Trophoblast cell (in vitro differentiated cells and primary cell): ENCODE data around the gene TMIGD2.

Experiments used
- DNase-seq, 2 donors: peaks; one replicate each; pipeline ENCODE4 v3.0.0-alpha.2; 2016
- H2AFZ ChIP-seq: 2 replicates; pipeline ENCODE4 v1.6.1; 2013; ENCODE audit warnings: low read length, moderate library complexity, mild to moderate bottlenecking; ENCODE audit not compliant: insufficient read depth, poor library complexity
- H2AK5ac ChIP-seq: 2 replicates; pipeline ENCODE4 v1.6.1; 2013; ENCODE audit warnings: mild to moderate bottlenecking, low read length
- H2BK120ac ChIP-seq: 2 replicates; pipeline ENCODE4 v1.6.1; 2013; ENCODE audit warnings: low read length, mild to moderate bottlenecking, moderate library complexity; ENCODE audit not compliant: insufficient read depth, poor library complexity
- H2BK12ac ChIP-seq: 2 replicates; pipeline ENCODE4 v1.6.1; 2013; ENCODE audit warnings: mild to moderate bottlenecking, low read length, moderate library complexity
- H2BK5ac ChIP-seq: 2 replicates; pipeline ENCODE4 v1.6.1; 2013; ENCODE audit warnings: low read length, low read depth, moderate library complexity, mild to moderate bottlenecking; ENCODE audit not compliant: poor library complexity
- H3K14ac ChIP-seq: 2 replicates; pipeline ENCODE4 v1.6.1; 2013; ENCODE audit warnings: mild to moderate bottlenecking, low read length
- H3K18ac ChIP-seq: 2 replicates; pipeline ENCODE4 v1.6.1; 2013; ENCODE audit warnings: mild to moderate bottlenecking, low read length
- H3K23ac ChIP-seq: 2 replicates; pipeline ENCODE4 v1.6.1; 2013; ENCODE audit warnings: low read length
- H3K27ac ChIP-seq: 2 replicates; pipeline ENCODE4 v1.5.1; 2013; ENCODE audit warnings: low read depth, mild to moderate bottlenecking, inconsistent platforms, low read length, moderate library complexity
- H3K27me3 ChIP-seq: 2 replicates; pipeline ENCODE4 v1.6.1; 2013; ENCODE audit warnings: inconsistent platforms, mild to moderate bottlenecking, low read length, moderate library complexity; ENCODE audit not compliant: insufficient read depth
- H3K36me3 ChIP-seq, 2 experiments: 1 replicate in 1 of 2; 2 replicates in 1 of 2; pipeline ENCODE4 v1.6.1; 2013; ENCODE audit warnings: low read length in 2 of 2, mild to moderate bottlenecking in 2 of 2, moderate library complexity in 1 of 2; ENCODE audit not compliant: insufficient read depth in 2 of 2, control insufficient read depth in 1 of 2
- H3K4ac ChIP-seq: 2 replicates; pipeline ENCODE4 v1.6.1; 2013; ENCODE audit warnings: low read depth, mild to moderate bottlenecking, low read length, moderate library complexity
- H3K4me1 ChIP-seq, 2 experiments: 1 replicate in 1 of 2; 2 replicates in 1 of 2; pipeline ENCODE4 v1.6.1; 2013; ENCODE audit warnings: low read length in 2 of 2, mild to moderate bottlenecking in 2 of 2, moderate library complexity in 1 of 2; ENCODE audit not compliant: insufficient read depth in 2 of 2, control insufficient read depth in 1 of 2
- H3K4me2 ChIP-seq: 2 replicates; pipeline ENCODE4 v1.6.1; 2013; ENCODE audit warnings: inconsistent platforms, mild to moderate bottlenecking, low read length, moderate library complexity
- H3K4me3 ChIP-seq: 2 replicates; pipeline ENCODE4 v1.5.1; 2013; ENCODE audit warnings: mild to moderate bottlenecking, low read depth, low read length, inconsistent platforms
- H3K79me1 ChIP-seq: one replicate; pipeline ENCODE4 v1.6.1; 2013; ENCODE audit warnings: low read length
- H3K79me2 ChIP-seq: 2 replicates; pipeline ENCODE4 v1.6.1; 2013; ENCODE audit warnings: low read length, mild to moderate bottlenecking; ENCODE audit not compliant: control insufficient read depth, insufficient read depth, poor library complexity
- H3K9ac ChIP-seq: 2 replicates; pipeline ENCODE4 v1.6.1; 2013; ENCODE audit warnings: mild to moderate bottlenecking, low read length
- H3K9me3 ChIP-seq: 2 replicates; pipeline ENCODE4 v1.6.1; 2013; ENCODE audit warnings: low read depth, mild to moderate bottlenecking, control low read depth, inconsistent platforms, low read length; ENCODE audit not compliant: insufficient read depth
- H4K12ac ChIP-seq: 2 replicates; pipeline ENCODE4 v1.6.1; 2013; ENCODE audit warnings: low read depth, mild to moderate bottlenecking, low read length, moderate library complexity
- H4K8ac ChIP-seq: 2 replicates; pipeline ENCODE4 v1.6.1; 2013; ENCODE audit warnings: low read depth, mild to moderate bottlenecking, low read length, moderate library complexity
- H4K91ac ChIP-seq: one replicate; pipeline ENCODE4 v1.6.1; 2013; ENCODE audit warnings: low read depth, mild to moderate bottlenecking, low read length, moderate library complexity
- WGBS: extraction: QIAGEN DNeasy Blood & Tissue Kit; methylation state at CpG from one replicate; pipeline ENCODE4 v1.1.7; 2013; ENCODE audit warnings: missing lambda C conversion rate; ENCODE audit not compliant: insufficient read length, insufficient coverage; ENCODE audit errors: extremely low coverage; 5-methylcytosine and 5-hydroxymethylcytosine counted together

The TMIGD2 gene

DNA sequence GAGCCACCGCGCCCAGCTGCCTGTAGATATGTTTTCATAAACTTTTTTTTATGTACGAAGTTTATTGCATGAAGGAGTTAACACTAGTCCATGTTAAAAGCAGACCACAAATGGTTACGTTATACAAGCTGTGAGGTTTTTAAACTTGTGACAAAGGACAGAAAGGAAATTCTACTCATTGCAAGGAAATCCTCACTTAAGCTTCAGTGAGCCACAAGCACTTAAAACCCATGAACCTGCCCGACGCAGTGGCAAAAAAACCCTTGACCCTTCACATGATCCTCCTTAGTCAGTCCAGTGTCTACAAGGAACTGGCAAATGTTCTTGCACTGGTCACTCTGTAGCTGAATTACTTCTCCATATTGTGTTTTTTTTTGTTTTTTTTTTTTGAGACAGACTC is 45.3 kb upstream of the TMIGD2 start:
- Histone ChIP-seq H2AFZ (no peak overlapping the region), H3K4me3 (no peak overlapping the region), H3K4ac (no peak overlapping the region), H2BK12ac (no peak overlapping the region), H2BK120ac (no peak overlapping the region), H4K91ac (no peak overlapping the region), H3K36me3 (peaks cover 21 to 22% of the 10 kb centered on the region in 2 experiments), H3K9me3 (no peaks in the 10 kb centered on the region), H3K4me1 (peaks cover 7% of the 10 kb centered on the region in 2 experiments), H3K9ac (no peak overlapping the region), H3K27ac (no peak overlapping the region), H3K27me3 (no peaks in the 10 kb centered on the region), H2AK5ac (no peak overlapping the region), H3K23ac (no peak overlapping the region), H3K79me2 (peaks cover 2% of the 10 kb centered on the region), H3K14ac (no peak overlapping the region), H3K79me1 (peaks cover 6% of the 10 kb centered on the region), H3K4me2 (no peak overlapping the region), H2BK5ac (no peak overlapping the region), H3K18ac (no peak overlapping the region), H4K12ac (no peak overlapping the region), H4K8ac (no peak overlapping the region)
- DNase-seq: peak in 1 of 2 donors; percentile 28
- no CpG with 5 or more reads among the region's 6 CpGs for WGBS

DNA sequence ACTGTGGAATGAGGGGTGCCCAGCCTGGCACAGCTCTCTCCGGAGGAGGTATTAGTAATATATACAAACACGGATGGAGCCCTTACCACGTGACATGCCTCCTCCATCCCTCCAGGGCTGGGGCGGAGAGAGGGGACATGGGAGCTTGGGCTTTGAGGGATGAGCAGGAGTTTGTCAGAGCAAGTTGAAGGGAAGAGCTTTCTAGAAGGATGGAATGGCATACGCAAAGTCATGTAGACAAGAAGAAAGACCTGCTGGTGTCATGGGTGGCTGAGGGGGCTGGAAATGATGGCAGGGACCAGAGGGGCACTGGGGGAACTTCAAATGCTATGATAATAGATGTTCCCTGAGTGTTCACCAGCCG is 43.8 kb upstream of the TMIGD2 start:
- no peak overlapping the region for H3K4me2 ChIP-seq
- H3K18ac ChIP-seq: no peak overlapping the region
- H2BK12ac ChIP-seq: no peak overlapping the region
- H2AK5ac ChIP-seq: no peak overlapping the region
- H2BK5ac ChIP-seq: no peak overlapping the region
- no peak for DNase-seq
- no peak overlapping the region for H4K12ac ChIP-seq
- H3K14ac ChIP-seq: no peak overlapping the region
- no peaks in the 10 kb centered on the region for H3K9me3 ChIP-seq
- peaks cover 12% of the 10 kb centered on the region for H3K79me1 ChIP-seq
- H2BK120ac ChIP-seq: no peak overlapping the region
- H3K79me2 ChIP-seq: peaks cover 4% of the 10 kb centered on the region
- H3K9ac ChIP-seq: no peak overlapping the region
- H4K8ac ChIP-seq: no peak overlapping the region
- H3K4me1 ChIP-seq: peaks cover 12% of the 10 kb centered on the region in 2 experiments
- H4K91ac ChIP-seq: no peak overlapping the region
- H3K4ac ChIP-seq: no peak overlapping the region
- no peak overlapping the region for H3K23ac ChIP-seq
- H3K36me3 ChIP-seq: peaks cover 19 to 21% of the 10 kb centered on the region in 2 experiments
- no peak overlapping the region for H2AFZ ChIP-seq
- no peak overlapping the region for H3K4me3 ChIP-seq
- no peaks in the 10 kb centered on the region for H3K27me3 ChIP-seq
- no CpG with 5 or more reads among the region's 6 CpGs for WGBS
- no peak overlapping the region for H3K27ac ChIP-seq

DNA sequence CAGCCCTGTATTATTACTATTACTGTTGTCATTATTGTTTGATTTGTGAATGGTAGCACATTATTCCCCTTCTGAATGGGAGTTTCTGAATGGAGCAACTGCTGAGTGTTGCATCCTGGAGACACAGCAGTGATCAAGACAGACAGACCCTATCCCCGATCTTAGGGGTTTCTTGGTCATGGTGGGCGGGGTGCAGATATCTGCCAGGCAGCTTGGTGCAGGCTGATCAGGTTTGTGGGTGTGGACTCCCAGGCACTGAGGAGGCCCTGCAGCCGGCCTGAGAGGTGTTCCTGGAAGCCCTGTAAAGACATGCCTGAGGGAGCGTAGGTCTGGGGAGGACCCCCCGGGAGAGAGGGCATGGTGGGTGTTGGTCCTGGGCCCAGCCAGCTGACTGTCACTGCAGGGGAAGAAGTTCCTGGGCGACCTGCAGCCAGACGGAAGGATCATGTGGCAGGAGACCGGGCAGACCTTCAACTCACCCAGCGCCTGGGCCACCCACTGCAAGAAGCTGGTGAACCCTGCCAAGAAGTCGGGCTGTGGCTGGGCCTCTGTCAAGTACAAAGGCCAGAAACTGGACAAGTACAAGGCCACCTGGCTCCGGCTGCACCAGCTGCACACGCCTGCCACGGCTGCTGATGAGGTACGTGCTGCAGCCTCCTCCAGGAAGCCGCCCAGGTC is 43.3 kb upstream of the TMIGD2 start:
- Histone ChIP-seq H3K79me2 (peaks cover 4% of the 10 kb centered on the region), H4K91ac (no peak overlapping the region), H2BK12ac (no peak overlapping the region), H2BK120ac (no peak overlapping the region), H3K27me3 (no peaks in the 10 kb centered on the region), H3K4ac (no peak overlapping the region), H3K4me3 (no peak overlapping the region), H3K9ac (no peak overlapping the region), H2AFZ (no peak overlapping the region), H3K4me1 (peaks cover 12% of the 10 kb centered on the region in 2 experiments), H2BK5ac (no peak overlapping the region), H2AK5ac (no peak overlapping the region), H3K27ac (no peak overlapping the region), H4K8ac (no peak overlapping the region), H4K12ac (peak overlapping the region; percentile 32), H3K36me3 (peaks cover 16 to 19% of the 10 kb centered on the region in 2 experiments), H3K14ac (no peak overlapping the region), H3K4me2 (no peak overlapping the region), H3K23ac (no peak overlapping the region), H3K9me3 (no peaks in the 10 kb centered on the region), H3K18ac (peak overlapping the region; percentile 35), H3K79me1 (peaks cover 12% of the 10 kb centered on the region)
- no CpG with 5 or more reads among the region's 15 CpGs for WGBS
- no peak for DNase-seq

DNA sequence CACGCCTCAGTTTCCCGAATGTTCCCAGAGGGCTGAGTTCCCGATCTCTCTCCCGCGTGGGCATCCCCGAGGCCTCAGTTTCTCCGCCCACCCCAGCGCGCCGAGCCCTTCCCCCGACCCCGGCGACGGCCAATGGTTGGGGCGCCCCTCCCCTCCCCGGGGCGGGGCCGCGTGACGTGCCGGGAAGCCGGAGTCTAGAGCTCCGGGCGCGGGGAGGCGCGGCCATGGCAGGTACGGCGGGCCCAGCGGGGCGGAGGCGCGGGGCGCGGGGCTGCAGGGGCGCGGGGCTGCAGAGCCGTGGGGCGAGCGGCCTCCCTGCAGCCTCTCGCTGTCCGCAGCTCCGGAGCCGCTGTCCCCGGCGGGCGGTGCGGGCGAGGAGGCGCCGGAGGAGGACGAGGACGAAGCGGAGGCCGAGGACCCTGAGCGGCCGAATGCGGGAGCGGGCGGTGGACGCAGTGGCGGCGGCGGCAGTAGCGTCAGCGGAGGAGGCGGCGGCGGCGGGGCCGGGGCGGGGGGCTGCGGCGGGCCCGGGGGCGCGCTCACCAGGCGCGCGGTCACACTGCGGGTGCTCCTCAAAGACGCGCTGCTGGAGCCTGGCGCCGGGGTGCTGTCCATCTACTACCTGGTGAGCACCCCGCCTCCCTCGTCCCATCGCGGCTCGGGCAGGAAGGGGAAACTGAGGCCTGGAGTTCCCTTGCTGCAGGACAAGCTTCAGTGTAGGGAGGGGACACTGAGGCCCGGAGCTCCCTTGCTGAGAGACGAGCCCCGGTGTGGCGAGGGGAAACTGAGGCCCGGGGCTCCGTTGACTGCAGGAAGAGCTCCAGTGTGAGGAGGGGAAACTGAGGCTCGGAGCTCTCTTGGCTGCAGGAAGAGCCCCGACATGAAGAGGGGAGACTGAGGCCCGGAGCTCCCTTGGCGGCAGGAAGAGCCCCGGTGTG is 41.5 kb upstream of the TMIGD2 start, which contains the start of gene MPND:
Gene MPND, plus strand, starts transcription at position 193 of the 938 bp plus-strand sequence. Its CDS starts 32 bp downstream, at position 225.
- peak within 1 kb of the TSS; percentile 89 for H3K4me2 ChIP-seq
- no peaks in the 10 kb centered on the region for H3K9me3 ChIP-seq
- peaks cover 8 to 13% of the 10 kb centered on the region in 2 experiments for H3K36me3 ChIP-seq
- H4K12ac ChIP-seq: peak within 1 kb of the TSS; percentile 99
- H3K18ac ChIP-seq: peak within 1 kb of the TSS; percentile 98
- no peaks in the 10 kb centered on the region for H3K27me3 ChIP-seq
- peak within 1 kb of the TSS; percentile 98 for H2BK120ac ChIP-seq
- peak within 1 kb of the TSS; percentile 84 for H3K4ac ChIP-seq
- H3K79me1 ChIP-seq: peaks cover 12% of the 10 kb centered on the region
- H2BK12ac ChIP-seq: peak within 1 kb of the TSS; percentile 17
- H3K4me3 ChIP-seq: peak within 1 kb of the TSS; percentile 95
- peak within 1 kb of the TSS; percentile 95 for H3K14ac ChIP-seq
- H2AK5ac ChIP-seq: peak within 1 kb of the TSS; percentile 99
- peak within 1 kb of the TSS; percentile 90 for H2AFZ ChIP-seq
- H3K79me2 ChIP-seq: peaks cover 4% of the 10 kb centered on the region
- H2BK5ac ChIP-seq: peak within 1 kb of the TSS; percentile 97
- peak within 1 kb of the TSS; percentile 94 for H3K9ac ChIP-seq
- WGBS: no CpG with 5 or more reads among the region's 101 CpGs
- no peak within 1 kb of the TSS for H3K23ac ChIP-seq
- peak; percentile 88 to 91 for DNase-seq
- H4K91ac ChIP-seq: peak within 1 kb of the TSS; percentile 98
- H4K8ac ChIP-seq: peak within 1 kb of the TSS; percentile 98
- H3K27ac ChIP-seq: peak within 1 kb of the TSS; percentile 95
- H3K4me1 ChIP-seq: peaks cover 12% of the 10 kb centered on the region in 2 experiments
